Measurements from ENCODE around the gene PDZD8.
A peak's percentile ranks its signal among the peaks of the same experiment; 100 is the strongest.

Gene PDZD8

DNA sequence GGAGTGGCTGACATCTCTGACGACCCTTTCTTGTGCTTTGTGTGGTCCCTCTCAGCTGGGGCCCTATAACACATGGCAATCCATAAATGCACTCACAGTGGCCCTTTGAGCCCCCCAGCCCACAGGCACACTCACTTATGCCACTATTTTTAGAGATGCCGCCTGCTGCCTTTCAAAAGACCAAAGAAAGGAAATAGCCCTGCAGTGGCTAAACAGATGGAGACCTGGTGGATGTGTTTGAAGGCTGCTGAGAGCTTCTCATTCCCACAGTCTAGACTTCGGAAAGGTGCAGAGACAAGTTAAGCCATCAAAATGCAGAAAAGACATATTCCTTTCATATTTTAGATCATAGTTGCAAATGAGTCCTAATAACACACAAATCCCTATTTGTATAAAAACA, 42.0 kb upstream of the PDZD8 start:
- H2AFZ ChIP-seq (ENCODE audit: low read length), result no peak overlapping the region
- no peak overlapping the region for H3K4me2 ChIP-seq (ENCODE audit: insufficient read depth, low read length, poor library complexity, severe bottlenecking)
- H3K9me3 ChIP-seq (replicated peaks in 1 of 2; ENCODE audit: control insufficient read depth in 2 of 2, insufficient read depth in 1 of 2, low read depth in 1 of 2, low read length in 2 of 2), result no peaks in the 10 kb centered on the region
- H3K14ac ChIP-seq (ENCODE audit: low read length), result peak overlapping the region; percentile 43
- no peaks in the 10 kb centered on the region for H3K36me3 ChIP-seq (replicated peaks in 1 of 2; ENCODE audit: control insufficient read depth in 2 of 2, insufficient read depth in 2 of 2, low read length in 2 of 2)
- WGBS, 2 donors (ENCODE audit: extremely low coverage in 2 of 2, insufficient read length in 2 of 2, insufficient replicate concordance in 1 of 2), result no CpG with 5 or more reads among the region's 3 CpGs
- H3K9ac ChIP-seq (ENCODE audit: low read depth, low read length, poor library complexity), result no peak overlapping the region
- peak overlapping the region; percentile 43 for H2BK15ac ChIP-seq (ENCODE audit: low read length)
- H3K79me1 ChIP-seq (ENCODE audit: low read depth, low read length), result no peaks in the 10 kb centered on the region
- no peak overlapping the region for H4K8ac ChIP-seq (ENCODE audit: low read depth, low read length)
- peak overlapping the region; percentile 14 for H2BK12ac ChIP-seq (ENCODE audit: low read length)
- peak overlapping the region; percentile 59 for H3K18ac ChIP-seq (ENCODE audit: low read length)
- H3K4me1 ChIP-seq (ENCODE audit: control insufficient read depth in 2 of 2, insufficient read depth in 1 of 2, low read depth in 1 of 2, low read length in 2 of 2), result peaks cover 0 to 5% of the 10 kb centered on the region in 2 donors
- no peak overlapping the region for H4K91ac ChIP-seq (ENCODE audit: low read depth, low read length, poor library complexity)
- H3K4ac ChIP-seq (ENCODE audit: low read length), result no peak overlapping the region
- H2BK120ac ChIP-seq (ENCODE audit: low read depth, low read length), result no peak overlapping the region
- H3K23ac ChIP-seq (ENCODE audit: low read depth, low read length, poor library complexity), result no peak overlapping the region
- H2AK5ac ChIP-seq (ENCODE audit: low read depth, low read length), result peak overlapping the region; percentile 89
- H2BK5ac ChIP-seq (ENCODE audit: low read length), result no peak overlapping the region
- no peak overlapping the region for H3K27ac ChIP-seq (replicated peaks; ENCODE audit: low read length)
- no peak overlapping the region for H3K4me3 ChIP-seq (ENCODE audit: low read length in 2 of 2)
- H3K27me3 ChIP-seq (ENCODE audit: control insufficient read depth in 3 of 3, insufficient read depth in 3 of 3, low read depth in 1 of 3, low read length in 3 of 3), result peaks cover 0 to 17% (median 0%) of the 10 kb centered on the region in 3 experiments
- no peak for DNase-seq (ENCODE audit: low spot score)

GRCh38 chr10:117413928-117414618, 38.8 kb upstream of the PDZD8 start:
- H3K79me1 ChIP-seq (ENCODE audit: low read depth, low read length), result no peaks in the 10 kb centered on the region
- no peak overlapping the region for H2AFZ ChIP-seq (ENCODE audit: low read length)
- no peak overlapping the region for H3K27ac ChIP-seq (replicated peaks; ENCODE audit: low read length)
- H3K4ac ChIP-seq (ENCODE audit: low read length), result no peak overlapping the region
- peaks cover 0 to 3% of the 10 kb centered on the region in 2 donors for H3K4me1 ChIP-seq (ENCODE audit: control insufficient read depth in 2 of 2, insufficient read depth in 1 of 2, low read depth in 1 of 2, low read length in 2 of 2)
- no peak overlapping the region for H3K9ac ChIP-seq (ENCODE audit: low read depth, low read length, poor library complexity)
- no peak overlapping the region for H3K4me2 ChIP-seq (ENCODE audit: insufficient read depth, low read length, poor library complexity, severe bottlenecking)
- no peak overlapping the region for H2BK12ac ChIP-seq (ENCODE audit: low read length)
- peaks cover 0 to 23% (median 0%) of the 10 kb centered on the region in 3 experiments for H3K27me3 ChIP-seq (ENCODE audit: control insufficient read depth in 3 of 3, insufficient read depth in 3 of 3, low read depth in 1 of 3, low read length in 3 of 3)
- H3K4me3 ChIP-seq (ENCODE audit: low read length in 2 of 2), result no peak overlapping the region
- H2BK5ac ChIP-seq (ENCODE audit: low read length), result no peak overlapping the region
- no peak overlapping the region for H2BK120ac ChIP-seq (ENCODE audit: low read depth, low read length)
- H3K18ac ChIP-seq (ENCODE audit: low read length), result no peak overlapping the region
- H2BK15ac ChIP-seq (ENCODE audit: low read length), result no peak overlapping the region
- no peak overlapping the region for H4K91ac ChIP-seq (ENCODE audit: low read depth, low read length, poor library complexity)
- H3K36me3 ChIP-seq (replicated peaks in 1 of 2; ENCODE audit: control insufficient read depth in 2 of 2, insufficient read depth in 2 of 2, low read length in 2 of 2), result no peaks in the 10 kb centered on the region
- no peak overlapping the region for H4K8ac ChIP-seq (ENCODE audit: low read depth, low read length)
- no peak for DNase-seq (ENCODE audit: low spot score)
- H2AK5ac ChIP-seq (ENCODE audit: low read depth, low read length), result no peak overlapping the region
- no peaks in the 10 kb centered on the region for H3K9me3 ChIP-seq (replicated peaks in 1 of 2; ENCODE audit: control insufficient read depth in 2 of 2, insufficient read depth in 1 of 2, low read depth in 1 of 2, low read length in 2 of 2)
- no CpG with 5 or more reads among the region's 1 CpG for WGBS, 2 donors (ENCODE audit: extremely low coverage in 2 of 2, insufficient read length in 2 of 2, insufficient replicate concordance in 1 of 2)
- no peak overlapping the region for H3K23ac ChIP-seq (ENCODE audit: low read depth, low read length, poor library complexity)
- no peak overlapping the region for H3K14ac ChIP-seq (ENCODE audit: low read length)

DNA sequence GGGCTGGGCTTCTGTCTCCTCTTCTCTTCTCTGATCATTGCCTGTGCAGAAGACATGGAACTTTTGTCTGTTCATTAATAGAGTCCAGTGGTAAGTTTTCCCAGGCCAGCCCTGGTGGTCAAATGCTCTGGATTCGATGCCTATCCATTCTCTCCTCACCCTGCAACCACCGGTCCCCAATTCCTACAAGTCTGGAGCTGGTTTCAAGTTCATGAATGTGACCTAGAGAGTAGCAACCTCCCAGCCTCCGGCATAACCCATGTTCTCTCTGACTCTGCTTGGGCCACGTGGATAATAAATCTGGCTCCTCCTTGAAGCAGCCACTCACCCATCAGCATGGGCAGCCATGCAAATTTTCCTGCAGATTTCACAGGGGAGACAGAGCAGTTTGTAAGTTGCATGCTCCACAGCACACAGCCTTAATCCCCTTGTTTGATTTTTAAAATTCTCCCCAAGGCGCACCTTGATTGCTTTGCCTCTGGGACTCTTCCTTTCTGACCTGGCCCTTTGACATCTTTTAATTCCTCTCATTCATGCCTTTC, 37.3 kb upstream of the PDZD8 start:
- no peaks in the 10 kb centered on the region for H3K9me3 ChIP-seq (replicated peaks in 1 of 2; ENCODE audit: control insufficient read depth in 2 of 2, insufficient read depth in 1 of 2, low read depth in 1 of 2, low read length in 2 of 2)
- no peak overlapping the region for H3K9ac ChIP-seq (ENCODE audit: low read depth, low read length, poor library complexity)
- no peak overlapping the region for H2BK15ac ChIP-seq (ENCODE audit: low read length)
- H3K4me2 ChIP-seq (ENCODE audit: insufficient read depth, low read length, poor library complexity, severe bottlenecking), result no peak overlapping the region
- no peak overlapping the region for H2BK5ac ChIP-seq (ENCODE audit: low read length)
- H4K91ac ChIP-seq (ENCODE audit: low read depth, low read length, poor library complexity), result no peak overlapping the region
- no peak overlapping the region for H4K8ac ChIP-seq (ENCODE audit: low read depth, low read length)
- no peak for DNase-seq (ENCODE audit: low spot score)
- no peak overlapping the region for H2AFZ ChIP-seq (ENCODE audit: low read length)
- H3K14ac ChIP-seq (ENCODE audit: low read length), result no peak overlapping the region
- H2BK12ac ChIP-seq (ENCODE audit: low read length), result no peak overlapping the region
- H2AK5ac ChIP-seq (ENCODE audit: low read depth, low read length), result no peak overlapping the region
- no peak overlapping the region for H3K4ac ChIP-seq (ENCODE audit: low read length)
- no peak overlapping the region for H3K27ac ChIP-seq (replicated peaks; ENCODE audit: low read length)
- H3K36me3 ChIP-seq (replicated peaks in 1 of 2; ENCODE audit: control insufficient read depth in 2 of 2, insufficient read depth in 2 of 2, low read length in 2 of 2), result no peaks in the 10 kb centered on the region
- H2BK120ac ChIP-seq (ENCODE audit: low read depth, low read length), result no peak overlapping the region
- peaks cover 0 to 3% of the 10 kb centered on the region in 2 donors for H3K4me1 ChIP-seq (ENCODE audit: control insufficient read depth in 2 of 2, insufficient read depth in 1 of 2, low read depth in 1 of 2, low read length in 2 of 2)
- peaks cover 0 to 17% (median 0%) of the 10 kb centered on the region in 3 experiments for H3K27me3 ChIP-seq (ENCODE audit: control insufficient read depth in 3 of 3, insufficient read depth in 3 of 3, low read depth in 1 of 3, low read length in 3 of 3)
- no peaks in the 10 kb centered on the region for H3K79me1 ChIP-seq (ENCODE audit: low read depth, low read length)
- H3K23ac ChIP-seq (ENCODE audit: low read depth, low read length, poor library complexity), result no peak overlapping the region
- no CpG with 5 or more reads among the region's 5 CpGs for WGBS, 2 donors (ENCODE audit: extremely low coverage in 2 of 2, insufficient read length in 2 of 2, insufficient replicate concordance in 1 of 2)
- no peak overlapping the region for H3K4me3 ChIP-seq (ENCODE audit: low read length in 2 of 2)
- H3K18ac ChIP-seq (ENCODE audit: low read length), result peak overlapping the region; percentile 33

- no peak for DNase-seq (ENCODE audit: low spot score)
These were observed 36.5 kb upstream of the PDZD8 start for GRCh38 chr10:117411479-117412399.

More at GRCh38 chr10:117411479-117412399, 36.5 kb upstream of the PDZD8 start:
- WGBS, 2 donors (ENCODE audit: extremely low coverage in 2 of 2, insufficient read length in 2 of 2, insufficient replicate concordance in 1 of 2), result no CpG with 5 or more reads among the region's 8 CpGs
- peaks cover 0 to 11% (median 0%) of the 10 kb centered on the region in 3 experiments for H3K27me3 ChIP-seq (ENCODE audit: control insufficient read depth in 3 of 3, insufficient read depth in 3 of 3, low read depth in 1 of 3, low read length in 3 of 3)
- no peak overlapping the region for H4K91ac ChIP-seq (ENCODE audit: low read depth, low read length, poor library complexity)
- no peak overlapping the region for H2AK5ac ChIP-seq (ENCODE audit: low read depth, low read length)
- no peak overlapping the region for H4K8ac ChIP-seq (ENCODE audit: low read depth, low read length)
- no peaks in the 10 kb centered on the region for H3K4me1 ChIP-seq (ENCODE audit: control insufficient read depth in 2 of 2, insufficient read depth in 1 of 2, low read depth in 1 of 2, low read length in 2 of 2)
- no peak overlapping the region for H3K23ac ChIP-seq (ENCODE audit: low read depth, low read length, poor library complexity)
- H2BK5ac ChIP-seq (ENCODE audit: low read length), result no peak overlapping the region
- H2BK12ac ChIP-seq (ENCODE audit: low read length), result no peak overlapping the region
- no peak overlapping the region for H3K4me2 ChIP-seq (ENCODE audit: insufficient read depth, low read length, poor library complexity, severe bottlenecking)
- H2BK120ac ChIP-seq (ENCODE audit: low read depth, low read length), result no peak overlapping the region
- no peak overlapping the region for H3K14ac ChIP-seq (ENCODE audit: low read length)
- no peak overlapping the region for H3K18ac ChIP-seq (ENCODE audit: low read length)
- H2AFZ ChIP-seq (ENCODE audit: low read length), result no peak overlapping the region
- H3K36me3 ChIP-seq (replicated peaks in 1 of 2; ENCODE audit: control insufficient read depth in 2 of 2, insufficient read depth in 2 of 2, low read length in 2 of 2), result no peaks in the 10 kb centered on the region
- no peak overlapping the region for H3K4ac ChIP-seq (ENCODE audit: low read length)
- no peak overlapping the region for H3K4me3 ChIP-seq (ENCODE audit: low read length in 2 of 2)
- H3K27ac ChIP-seq (replicated peaks; ENCODE audit: low read length), result no peak overlapping the region
- H3K9ac ChIP-seq (ENCODE audit: low read depth, low read length, poor library complexity), result no peak overlapping the region
- H3K9me3 ChIP-seq (replicated peaks in 1 of 2; ENCODE audit: control insufficient read depth in 2 of 2, insufficient read depth in 1 of 2, low read depth in 1 of 2, low read length in 2 of 2), result no peaks in the 10 kb centered on the region
- no peaks in the 10 kb centered on the region for H3K79me1 ChIP-seq (ENCODE audit: low read depth, low read length)
- no peak overlapping the region for H2BK15ac ChIP-seq (ENCODE audit: low read length)
